Testis (tissue), 2 donors: ENCODE data around the gene DGKK.

ENCODE experiments used
- CTCF ChIP-seq, 3 experiments: fragments of 450-650 bp in 2 of 3; fragments of 200-600 bp in 1 of 3; sonication (generic) in 1 of 3; IDR thresholded peaks; one replicate each; pipeline ENCODE4 v1.5.1; 2016 to 2019; ENCODE audit warnings: antibody characterized with exemption in 3 of 3, mild to moderate bottlenecking in 2 of 3, moderate library complexity in 1 of 3
- POLR2A ChIP-seq: fragments of 450-650 bp; IDR thresholded peaks from one replicate; pipeline ENCODE4 v1.6.1; 2017; ENCODE audit warnings: antibody characterized with exemption, mild to moderate bottlenecking, moderate library complexity

- TF ChIP-seq CTCF (IDR thresholded peaks at IDR 0.05) (no peak), POLR2A (no peak)
Measured at GRCh38 chrX:50448565-50448964, 22.1 kb downstream of the DGKK start.
